UCSD-AML1 (cell line): Measurements from ENCODE around the gene CDT1.
A peak's percentile ranks its signal among the peaks of the same experiment; 100 is the strongest.
"Not testable (repeated sequence)": the region's sequence is repeated elsewhere in the genome, so short reads cannot be mapped to it uniquely, and the experiment has no call there.

ENCODE experiments used
- DNase-seq: peaks from one replicate; lab custom pipeline; 2025; ENCODE audit not compliant: unreplicated experiment; lab: John Stamatoyannopoulos, UW

CDT1 gene

GRCh38 chr16:88768071-88768783 is 35.4 kb upstream of the CDT1 start:
- peak; percentile 25 for DNase-seq

GRCh38 chr16:88769617-88770460 is 33.8 kb upstream of the CDT1 start:
- DNase-seq, result peak; percentile 54

GRCh38 chr16:88770461-88771293 is 32.9 kb upstream of the CDT1 start:
- DNase-seq, result no peak

GRCh38 chr16:88771294-88771772 is 32.3 kb upstream of the CDT1 start:
- DNase-seq, result no peak

- DNase-seq, result not testable (repeated sequence)
Observed at GRCh38 chr16:88771781-88772180, 31.8 kb upstream of the CDT1 start.

GRCh38 chr16:88772871-88773811 is 30.4 kb upstream of the CDT1 start:
- DNase-seq, result no peak

GRCh38 chr16:88773812-88774291 is 29.7 kb upstream of the CDT1 start:
- peak; percentile 43 for DNase-seq

GRCh38 chr16:88774544-88775393 is 28.8 kb upstream of the CDT1 start:
- no peak for DNase-seq

- no peak for DNase-seq
Observed at GRCh38 chr16:88775825-88776224, 27.8 kb upstream of the CDT1 start.

- peak; percentile 39 for DNase-seq
Observed at GRCh38 chr16:88777471-88778270, 25.9 kb upstream of the CDT1 start.

GRCh38 chr16:88778271-88778525 is 25.4 kb upstream of the CDT1 start:
- DNase-seq, result no peak

- DNase-seq, result no peak
Observed at GRCh38 chr16:88778541-88779065, 25.0 kb upstream of the CDT1 start.

GRCh38 chr16:88779406-88780141 is 24.0 kb upstream of the CDT1 start:
- no peak for DNase-seq

GRCh38 chr16:88780142-88781062 is 23.2 kb upstream of the CDT1 start:
- no peak for DNase-seq

- peak; percentile 52 for DNase-seq
Observed at GRCh38 chr16:88781140-88782077, 22.2 kb upstream of the CDT1 start.
